Osteocyte (in vitro differentiated cells): ENCODE data around the gene MINDY1. TPM values are rescaled to one million over a fixed set of nuclear protein-coding genes. Genes with fewer than 3 reads are reported as not detected.

Source experiments
- DNase-seq: peaks from one replicate; pipeline ENCODE4 v3.0.0; 2021; ENCODE audit warnings: mixed read lengths; ENCODE audit not compliant: unreplicated experiment; ENCODE audit errors: extremely low spot score
- H3K27ac Mint-ChIP-seq: one replicate; pipeline ENCODE4 v1.8.0; 2021; ENCODE audit warnings: mild to moderate bottlenecking, mixed read lengths; ENCODE audit not compliant: unreplicated experiment
- H3K27me3 Mint-ChIP-seq: one replicate; pipeline ENCODE4 v1.8.0; 2021; ENCODE audit warnings: mixed read lengths; ENCODE audit not compliant: unreplicated experiment
- H3K36me3 Mint-ChIP-seq: one replicate; pipeline ENCODE4 v1.8.0; 2021; ENCODE audit warnings: mixed read lengths; ENCODE audit not compliant: unreplicated experiment
- H3K4me1 Mint-ChIP-seq: one replicate; pipeline ENCODE4 v1.8.0; 2021; ENCODE audit warnings: mixed read lengths; ENCODE audit not compliant: unreplicated experiment
- H3K4me3 Mint-ChIP-seq: one replicate; pipeline ENCODE4 v1.8.0; 2021; ENCODE audit warnings: mild to moderate bottlenecking, moderate library complexity, mixed read lengths; ENCODE audit not compliant: unreplicated experiment
- H3K9me3 Mint-ChIP-seq: one replicate; pipeline ENCODE4 v1.8.0; 2021; ENCODE audit warnings: mixed read lengths; ENCODE audit not compliant: unreplicated experiment
- CTCF ChIP-seq: fragments of 200-600 bp; sonication (generic); IDR thresholded peaks from 2 replicates; pipeline ENCODE4 v1.5.0; 2021; ENCODE audit warnings: antibody characterized with exemption, mild to moderate bottlenecking, moderate library complexity
- total RNA-seq: library from RNA; stranded (reverse); gene quantifications from 2 replicates; pipeline ENCODE4 v1.2.1, GENCODE V29; 2021

MINDY1 gene
- total RNA-seq, 1 donor from 2014 or later = 22.2 TPM

DNA sequence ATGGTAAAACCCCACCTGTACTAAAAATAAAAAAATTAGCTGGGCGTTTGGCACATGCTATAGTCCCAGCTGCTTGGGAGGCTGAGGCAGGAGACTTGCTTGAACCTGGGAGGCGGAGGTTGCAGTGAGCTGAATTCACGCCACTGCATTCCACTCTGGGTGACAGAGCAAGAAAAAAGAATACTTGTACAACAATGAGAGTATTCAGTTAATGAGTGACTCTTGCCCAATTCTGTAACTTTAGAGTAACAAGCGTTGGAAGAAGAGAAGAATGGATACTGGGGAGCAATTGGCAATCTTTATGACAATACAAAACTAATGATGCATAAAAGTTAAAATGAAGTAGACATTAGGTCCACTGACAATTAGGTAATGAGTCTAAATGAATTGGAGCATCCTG lies 14.1 kb downstream of the MINDY1 start:
- Mint-ChIP-seq H3K9me3 (no peaks in the 10 kb centered on the region), H3K27ac (no peak overlapping the region), H3K4me3 (no peak overlapping the region), H3K27me3 (no peaks in the 10 kb centered on the region), H3K36me3 (peaks cover 5% of the 10 kb centered on the region), H3K4me1 (peaks cover 2% of the 10 kb centered on the region)
- no peak for TF ChIP-seq CTCF
- no peak for DNase-seq

- Mint-ChIP-seq H3K36me3 (no peaks in the 10 kb centered on the region), H3K9me3 (no peaks in the 10 kb centered on the region), H3K4me1 (no peaks in the 10 kb centered on the region), H3K27ac (no peak overlapping the region), H3K27me3 (no peaks in the 10 kb centered on the region), H3K4me3 (no peak overlapping the region)
- DNase-seq = no peak
- no peak for TF ChIP-seq CTCF
Observed at GRCh38 chr1:150987924-150988323, 18.8 kb downstream of the MINDY1 start.

DNA sequence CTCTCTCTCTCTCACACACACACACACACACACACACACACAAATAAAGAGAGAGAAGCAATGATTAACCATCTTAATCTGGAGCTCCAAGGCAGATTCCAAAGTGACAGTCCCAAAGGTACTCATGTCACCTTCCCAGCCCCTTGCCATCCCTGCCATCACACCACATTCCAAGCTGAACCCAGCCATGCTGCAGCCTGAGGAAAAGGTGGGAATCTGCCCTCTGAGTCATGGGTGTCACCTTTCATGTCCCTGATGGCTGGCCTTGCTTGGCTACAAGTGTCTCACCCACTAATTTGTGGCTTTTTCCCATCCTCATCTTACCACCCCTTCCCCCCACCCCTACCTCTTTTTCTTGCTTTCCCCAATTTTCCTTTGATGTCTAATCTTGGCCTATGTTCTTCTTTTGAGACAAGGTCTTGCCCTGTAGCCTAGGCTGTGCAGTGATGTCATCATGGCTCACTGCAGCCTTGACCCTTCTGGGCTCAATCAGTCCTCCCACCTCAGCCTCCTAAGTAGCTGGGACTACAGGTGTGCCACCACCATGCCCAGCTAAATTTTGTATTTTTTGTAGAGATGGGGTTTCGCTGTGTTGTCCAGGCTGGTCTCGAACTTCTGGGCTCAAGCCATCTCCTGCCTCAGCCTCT lies 21.4 kb downstream of the MINDY1 start:
- Mint-ChIP-seq H3K4me1 (peaks cover 9% of the 10 kb centered on the region), H3K4me3 (no peak overlapping the region), H3K27me3 (no peaks in the 10 kb centered on the region), H3K36me3 (no peaks in the 10 kb centered on the region), H3K9me3 (no peaks in the 10 kb centered on the region), H3K27ac (no peak overlapping the region)
- DNase-seq = no peak
- no peak for TF ChIP-seq CTCF

DNA sequence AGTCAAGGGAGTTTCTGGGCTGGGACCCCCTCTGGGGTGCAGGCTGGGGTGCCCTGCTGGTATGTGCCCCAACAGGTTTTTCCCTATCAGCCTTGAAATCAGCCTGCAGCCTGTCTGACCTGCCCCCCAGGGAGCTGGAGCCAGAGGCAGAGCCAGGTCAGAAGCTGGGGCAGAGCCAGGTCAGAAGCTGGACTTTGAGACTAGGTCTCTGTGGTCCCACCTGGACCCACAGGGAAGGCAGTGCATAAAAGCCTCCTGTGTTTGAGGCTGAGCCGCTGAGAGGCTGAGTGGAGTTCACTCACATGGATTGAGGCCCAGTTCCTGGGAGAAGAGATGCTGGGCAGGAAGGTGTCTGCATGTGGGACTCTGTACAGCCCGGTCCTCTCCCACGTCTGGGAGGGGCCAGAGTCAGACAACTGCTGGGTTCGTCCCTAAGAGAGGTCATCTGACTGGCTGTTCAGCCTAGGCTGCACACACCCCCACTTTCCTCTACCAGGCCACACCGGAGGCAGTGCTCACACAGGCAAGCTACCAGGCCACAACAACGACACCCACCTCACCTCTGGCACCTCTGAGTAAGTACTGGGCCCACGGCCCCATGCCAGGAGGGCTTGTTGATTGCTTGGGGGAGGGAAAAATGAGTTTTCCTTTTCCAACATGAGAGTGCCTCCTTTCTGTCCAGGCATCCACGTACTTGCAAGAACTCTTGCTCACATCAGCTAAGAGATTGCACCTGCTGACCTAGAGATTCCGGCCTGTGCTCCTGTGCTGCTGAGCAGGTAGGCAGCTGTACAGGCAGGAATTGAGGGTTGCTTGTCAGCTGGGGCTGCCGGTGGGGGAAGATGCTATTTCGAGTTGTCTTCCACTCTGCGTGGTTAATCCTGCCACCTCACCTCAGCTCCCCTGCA lies 24.6 kb downstream of the MINDY1 start, which contains the start of gene ANXA9:
TSS of gene ANXA9 (plus strand) at position 488 of the 908 bp plus-strand sequence. CDS start 814 bp downstream, outside the sequence.
- no peak for TF ChIP-seq CTCF
- Mint-ChIP-seq H3K4me3 (no peak within 1 kb of the TSS), H3K27ac (no peak within 1 kb of the TSS), H3K4me1 (peaks cover 22% of the 10 kb centered on the region), H3K27me3 (no peaks in the 10 kb centered on the region), H3K9me3 (no peaks in the 10 kb centered on the region), H3K36me3 (no peaks in the 10 kb centered on the region)
- DNase-seq = no peak

GRCh38 chr1:150981177-150981804 lies 25.4 kb downstream of the MINDY1 start:
- TF ChIP-seq CTCF = no peak
- Mint-ChIP-seq H3K4me1 (peaks cover 29% of the 10 kb centered on the region), H3K36me3 (no peaks in the 10 kb centered on the region), H3K4me3 (no peak overlapping the region), H3K9me3 (no peaks in the 10 kb centered on the region), H3K27ac (no peak overlapping the region), H3K27me3 (no peaks in the 10 kb centered on the region)
- no peak for DNase-seq
